ENCODE data around the gene ZNF280B.
A peak's percentile ranks its signal among the peaks of the same experiment; 100 is the strongest.

Gene ZNF280B

GRCh38 chr22:22508274-22509176 lies at the start of gene ZNF280B:
TSS of gene ZNF280B (minus strand) at chr22:22508742. CDS start at chr22:22489398, 19,344 bp downstream.
- DNase-seq = peak; percentile 76

GRCh38 chr22:22556995-22557925 lies 48.7 kb upstream of the ZNF280B start:
- peak; percentile 78 for DNase-seq

DNA sequence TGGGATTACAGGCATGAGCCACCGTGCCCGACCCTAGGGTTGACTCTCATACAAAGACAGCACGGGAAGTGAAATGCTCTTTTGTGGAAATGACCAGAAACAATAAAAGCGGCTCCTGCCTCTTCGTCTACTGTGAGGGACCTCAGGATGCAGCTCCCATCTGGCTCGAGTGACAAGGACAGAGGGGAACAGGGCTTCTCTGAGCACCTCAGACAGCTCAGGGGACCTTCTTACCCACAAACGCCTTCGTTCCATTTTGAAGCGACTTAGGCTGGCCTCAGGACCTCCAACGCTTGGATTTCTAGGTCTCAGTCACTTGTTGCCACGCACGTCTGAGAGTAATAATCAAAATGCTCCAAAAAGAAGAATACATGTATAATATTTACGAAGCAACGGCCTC lies 48.0 kb upstream of the ZNF280B start:
- DNase-seq = no peak

- no peak for DNase-seq
Observed at GRCh38 chr22:22555596-22555995, 47.1 kb upstream of the ZNF280B start.

- no peak for DNase-seq
Observed at GRCh38 chr22:22554587-22555284, 46.2 kb upstream of the ZNF280B start.

GRCh38 chr22:22553735-22554586 lies 45.4 kb upstream of the ZNF280B start:
- DNase-seq = no peak

DNA sequence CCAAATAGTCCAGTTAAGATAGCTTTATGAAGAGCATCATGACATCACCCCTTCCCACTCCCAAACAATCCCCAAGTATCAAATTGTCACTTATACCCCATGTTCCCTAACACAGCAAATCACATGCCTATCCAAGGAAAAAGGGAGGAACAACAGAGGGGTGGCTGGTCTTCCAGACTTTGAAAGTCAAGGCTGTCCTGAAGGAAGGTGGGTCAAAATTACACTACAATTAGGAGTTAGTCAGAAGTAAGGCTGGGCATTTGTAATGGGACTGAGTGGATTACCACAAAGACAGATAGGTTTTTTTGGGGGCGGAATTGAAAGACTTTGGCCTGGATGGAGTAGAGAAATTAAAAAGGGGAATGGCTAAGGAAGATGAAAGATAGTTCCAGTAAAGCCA lies 44.6 kb upstream of the ZNF280B start:
- DNase-seq = no peak

- no peak for DNase-seq
Observed at GRCh38 chr22:22552630-22553029, 44.1 kb upstream of the ZNF280B start.

DNA sequence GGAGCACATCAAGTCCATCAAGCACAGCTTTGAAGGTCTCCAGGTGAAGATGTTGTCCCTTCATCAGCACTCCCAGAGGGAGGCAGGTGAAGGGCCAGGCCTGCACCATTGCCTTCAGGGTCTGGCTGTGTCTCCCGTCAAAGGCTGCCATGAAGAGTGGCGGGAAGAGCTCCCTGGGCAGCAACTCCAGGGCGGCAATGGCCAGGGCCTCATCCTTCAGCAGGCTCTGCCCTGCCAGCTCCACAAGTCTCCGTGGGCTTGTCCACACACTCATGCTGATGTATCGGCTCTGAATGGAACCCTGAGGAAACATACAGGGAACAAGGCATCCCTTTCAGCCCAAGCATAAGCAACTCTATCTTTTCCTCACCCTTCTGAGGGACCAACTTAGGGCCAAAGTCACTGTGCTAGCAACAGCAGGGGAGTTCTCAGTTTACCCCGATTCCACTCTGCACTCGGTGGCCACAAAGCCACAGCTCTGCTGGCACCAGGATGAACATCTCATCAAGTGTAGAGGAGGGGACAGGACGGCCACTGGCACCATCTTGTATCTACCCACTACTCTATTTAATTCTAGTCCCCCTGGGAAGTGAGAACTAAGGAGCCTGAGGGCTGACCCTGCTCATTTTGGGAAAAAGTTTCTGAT lies 42.4 kb upstream of the ZNF280B start:
- DNase-seq = no peak

DNA sequence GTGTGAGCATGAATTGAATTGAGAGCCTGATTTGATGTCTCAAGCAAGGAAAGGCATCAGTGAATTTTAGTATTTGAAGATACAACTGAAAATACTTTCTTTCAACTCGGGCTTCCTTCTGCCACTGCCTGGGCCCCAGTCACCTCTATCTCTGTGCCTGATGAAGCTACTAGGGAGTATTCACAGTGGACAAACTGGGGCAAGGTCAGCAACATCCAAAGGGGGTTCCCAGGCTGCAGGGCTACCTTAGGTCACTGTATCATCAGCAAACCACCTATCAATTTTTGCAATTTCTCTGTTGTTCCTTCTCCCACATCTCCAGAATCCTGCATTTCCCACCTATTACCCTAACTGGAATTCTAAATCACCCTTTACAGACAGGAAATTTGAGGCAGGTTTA lies 40.4 kb upstream of the ZNF280B start:
- DNase-seq = no peak

- DNase-seq = no peak
Observed at GRCh38 chr22:22548317-22548716, 39.8 kb upstream of the ZNF280B start.

GRCh38 chr22:22547692-22548300 lies 39.3 kb upstream of the ZNF280B start:
- no peak for DNase-seq

DNA sequence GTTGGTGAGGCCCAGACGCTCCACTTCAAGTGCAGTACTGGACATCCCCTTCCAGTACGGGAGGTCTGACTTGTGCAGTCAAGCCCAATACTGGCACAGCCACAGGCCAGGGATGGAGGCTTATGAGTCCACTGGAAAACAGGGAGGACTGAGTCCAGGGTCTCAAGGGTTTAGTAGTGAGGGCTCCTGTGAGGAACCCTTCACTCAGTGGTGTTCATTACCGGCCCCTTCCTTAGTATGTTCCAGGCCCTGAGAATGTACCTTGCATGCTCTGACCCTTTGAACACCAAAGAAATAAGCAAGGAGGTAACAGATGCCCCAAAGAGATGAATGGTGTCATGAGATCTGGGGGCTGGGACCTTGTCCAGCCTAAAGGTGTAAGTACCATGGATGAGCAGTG lies 38.7 kb upstream of the ZNF280B start:
- no peak for DNase-seq

DNA sequence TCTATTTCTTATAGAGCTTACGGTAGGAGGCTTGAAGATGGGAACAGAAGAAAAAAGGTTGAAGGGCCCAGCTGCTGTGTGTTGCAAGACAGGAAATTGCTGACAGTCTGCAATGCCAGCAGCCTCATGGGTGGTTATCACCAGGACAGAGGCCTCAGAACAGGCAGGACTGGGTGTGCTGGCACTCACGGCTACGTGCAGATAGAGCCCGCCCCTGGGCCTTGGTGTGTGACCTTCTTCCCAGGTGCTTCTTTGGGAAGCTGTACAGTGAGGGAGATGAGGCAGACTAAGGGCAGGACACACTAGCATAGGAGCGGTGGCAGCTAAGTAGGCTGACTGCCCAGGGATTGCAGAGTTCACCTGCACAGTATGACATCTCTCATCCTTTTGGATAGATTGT lies 37.9 kb upstream of the ZNF280B start:
- DNase-seq = no peak

- no peak for DNase-seq
Observed at GRCh38 chr22:22545084-22545483, 36.5 kb upstream of the ZNF280B start.

GRCh38 chr22:22538226-22538989 lies 29.9 kb upstream of the ZNF280B start:
- no peak for DNase-seq

- DNase-seq = no peak
Observed at GRCh38 chr22:22536916-22537315, 28.4 kb upstream of the ZNF280B start.

DNA sequence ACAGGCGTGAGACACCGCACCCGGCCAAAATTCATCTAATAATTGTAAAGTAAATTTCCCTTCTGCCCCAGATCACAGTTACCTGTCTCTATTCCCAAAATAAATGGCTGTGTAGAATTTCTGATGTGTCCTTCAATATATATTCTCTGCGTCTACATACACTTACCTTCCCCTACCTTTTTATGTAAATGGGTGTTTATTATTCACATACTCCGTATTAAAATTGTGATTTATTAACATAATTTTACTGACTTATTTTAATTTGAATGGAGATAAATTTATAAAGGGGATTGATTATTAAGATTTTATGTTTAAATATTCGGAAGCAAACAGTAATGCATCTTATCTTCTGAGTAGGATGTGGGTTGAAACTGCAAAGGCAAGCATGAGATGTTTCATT lies 28.0 kb upstream of the ZNF280B start:
- DNase-seq = no peak

- DNase-seq = no peak
Observed at GRCh38 chr22:22535662-22536061, 27.1 kb upstream of the ZNF280B start.
